Gastroesophageal sphincter (tissue), 4 donors: ENCODE results near the gene FRMPD4. TPM values are rescaled to one million over a fixed set of nuclear protein-coding genes. Genes with fewer than 3 reads are reported as not detected.

Source experiments
- ATAC-seq: fragments of 150-250 bp; one replicate; pipeline ENCODE4 v1.9.1; 2016; ENCODE audit warnings: mild to moderate bottlenecking, moderate library complexity
- H3K27ac ChIP-seq, 4 donors: fragments of 200-600 bp; sonication (generic) in 3 of 4; 1 replicate in 3 of 4; 2 replicates in 1 of 4; pipeline ENCODE4 v1.5.1; 2016 to 2019
- H3K27me3 ChIP-seq: fragments of 200-600 bp; sonication (generic); one replicate; pipeline ENCODE4 v1.5.1; 2019
- H3K36me3 ChIP-seq, 2 donors: fragments of 200-600 bp; sonication (generic); one replicate each; pipeline ENCODE4 v1.5.1; 2019; ENCODE audit warnings: control low read depth in 1 of 2
- H3K4me1 ChIP-seq, 3 donors: fragments of 200-600 bp; sonication (generic); 1 replicate in 2 of 3; 2 replicates in 1 of 3; pipeline ENCODE4 v1.5.1; 2016 to 2019; ENCODE audit warnings: control low read depth in 2 of 3
- H3K4me3 ChIP-seq, 2 donors: fragments of 200-600 bp; sonication (generic); one replicate each; pipeline ENCODE4 v1.5.1; 2019; ENCODE audit warnings: mild to moderate bottlenecking in 1 of 2, moderate library complexity in 1 of 2
- H3K9me3 ChIP-seq, 3 donors: fragments of 200-600 bp; sonication (generic); one replicate each; pipeline ENCODE4 v1.5.1; 2017 to 2019; ENCODE audit warnings: control low read depth in 2 of 3
- EP300 ChIP-seq: sonication (generic); formaldehyde crosslinking; IDR thresholded peaks from one replicate; pipeline ENCODE4 v1.6.1; 2017; ENCODE audit warnings: antibody characterized with exemption, mild to moderate bottlenecking
- POLR2A ChIP-seq, 2 donors: fragments of 450-650 bp; IDR thresholded peaks; one replicate each; pipeline ENCODE4 v1.6.1; 2017; ENCODE audit warnings: antibody characterized with exemption in 2 of 2, mild to moderate bottlenecking in 2 of 2, moderate library complexity in 1 of 2
- POLR2AphosphoS5 ChIP-seq: sonication (generic); formaldehyde crosslinking; IDR thresholded peaks from one replicate; pipeline ENCODE4 v1.6.1; 2017; ENCODE audit warnings: antibody characterized with exemption
- WGBS, 2 donors: methylation state at CpG; one replicate each; pipeline ENCODE4 v1.1.5; 2018; ENCODE audit warnings: low coverage in 1 of 2; 5-methylcytosine and 5-hydroxymethylcytosine counted together
- total RNA-seq, 4 donors: library from RNA; depleted of rRNA; stranded (reverse); fragments of >200 nt; gene quantifications; one replicate each; pipeline ENCODE4 v1.1.0, GENCODE V29; 2016
- TF ChIP-seq, protein P1 (sequence below), 4 experiments: fragments of 200-600 bp in 2 of 4; fragments of 450-650 bp in 2 of 4; sonication (generic) in 1 of 4; IDR thresholded peaks; one replicate each; pipeline ENCODE4 v1.5.1; 2017 to 2019; ENCODE audit warnings: antibody characterized with exemption in 4 of 4, mild to moderate bottlenecking in 2 of 4, moderate library complexity in 2 of 4

Gene FRMPD4
- total RNA-seq, 4 donors from 2014 or later: 0.31 to 2.1 (median 1.3) TPM; not detected in 1

DNA sequence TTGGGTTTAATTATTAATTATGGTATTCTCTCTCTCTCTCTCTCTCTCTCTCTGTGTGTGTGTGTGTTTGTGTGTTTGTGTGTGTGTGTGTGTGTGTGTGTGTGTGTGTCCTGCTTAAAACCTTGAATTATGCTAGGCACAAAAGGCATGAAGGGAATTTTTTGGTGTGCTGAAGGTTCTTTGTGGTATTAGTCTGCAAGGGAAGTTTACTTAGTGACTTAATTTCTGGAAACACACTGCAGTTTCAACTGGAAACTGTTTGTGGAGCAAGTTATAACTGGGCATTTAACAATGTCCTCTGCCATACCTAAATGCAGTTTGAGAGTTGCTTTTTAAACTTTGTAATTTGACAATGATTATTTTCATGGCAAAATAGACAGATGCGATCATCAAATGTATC is 111.7 kb downstream of the FRMPD4 start:
- H3K9me3 ChIP-seq: no peaks in the 10 kb centered on the region
- ATAC-seq: no peak
- H3K4me1 ChIP-seq: no peaks in the 10 kb centered on the region
- H3K4me3 ChIP-seq: no peak overlapping the region
- H3K27me3 ChIP-seq: no peaks in the 10 kb centered on the region
- no peaks in the 10 kb centered on the region for H3K36me3 ChIP-seq
- no peak overlapping the region for H3K27ac ChIP-seq
- 100% methylated on average over 1 of the region's 1 CpG; no CpG with 5 or more reads in 1 of the 2 donors for WGBS, 2 donors
- TF ChIP-seq POLR2A (IDR thresholded peaks at IDR 0.05): no peak

DNA sequence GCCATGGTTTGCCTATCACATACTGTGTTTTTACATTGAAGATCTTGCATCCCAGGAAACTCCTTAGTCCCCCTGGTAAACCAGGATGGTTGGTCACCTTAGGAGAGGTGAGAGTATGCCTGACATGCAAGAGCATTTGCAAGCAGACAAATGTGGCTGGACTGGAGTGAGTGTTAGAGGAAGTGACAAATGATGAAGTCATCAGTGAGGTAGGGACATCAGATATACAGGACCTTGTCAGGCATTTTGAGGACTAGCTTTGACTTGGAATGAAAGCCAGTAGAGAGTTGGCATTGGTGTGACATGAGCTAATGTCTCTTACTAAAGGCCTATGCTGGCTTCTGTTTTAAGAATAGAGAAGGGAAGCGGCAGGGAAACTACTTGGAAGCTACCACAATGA is 124.9 kb downstream of the FRMPD4 start:
- no peak for TF ChIP-seq POLR2A (IDR thresholded peaks at IDR 0.05)
- no peak for TF ChIP-seq EP300
- Histone ChIP-seq H3K36me3 (no peaks in the 10 kb centered on the region), H3K9me3 (no peaks in the 10 kb centered on the region), H3K4me1 (no peaks in the 10 kb centered on the region), H3K27me3 (no peaks in the 10 kb centered on the region), H3K27ac (no peak overlapping the region), H3K4me3 (no peak overlapping the region)
- WGBS, 2 donors: 67% methylated on average over 1 of the region's 1 CpG; no CpG with 5 or more reads in 1 of the 2 donors
- no peak for ATAC-seq

DNA sequence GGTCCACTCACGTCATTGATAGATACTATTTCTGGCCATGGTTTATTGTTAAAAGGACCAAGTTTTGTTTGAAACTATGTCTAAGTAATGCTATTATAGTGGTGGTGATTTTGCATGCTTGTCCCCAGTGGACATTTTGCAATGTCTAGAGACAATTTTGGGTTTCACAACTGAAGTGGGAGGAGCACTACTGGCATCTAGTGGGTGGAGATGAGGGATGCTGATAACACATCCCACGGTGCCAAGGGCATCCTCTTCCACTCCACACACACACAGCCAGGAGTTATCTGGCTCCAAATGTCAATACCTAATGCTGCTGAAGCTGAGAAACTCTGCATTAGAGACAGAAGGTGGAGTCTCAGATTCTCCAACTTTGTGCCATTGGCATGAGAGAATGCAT is 131.2 kb downstream of the FRMPD4 start:
- H3K4me3 ChIP-seq: no peak overlapping the region
- ATAC-seq: no peak
- TF ChIP-seq EP300 (no peak), POLR2AphosphoS5 (no peak), POLR2A (IDR thresholded peaks at IDR 0.05) (no peak)
- TF ChIP-seq, protein P1, sequence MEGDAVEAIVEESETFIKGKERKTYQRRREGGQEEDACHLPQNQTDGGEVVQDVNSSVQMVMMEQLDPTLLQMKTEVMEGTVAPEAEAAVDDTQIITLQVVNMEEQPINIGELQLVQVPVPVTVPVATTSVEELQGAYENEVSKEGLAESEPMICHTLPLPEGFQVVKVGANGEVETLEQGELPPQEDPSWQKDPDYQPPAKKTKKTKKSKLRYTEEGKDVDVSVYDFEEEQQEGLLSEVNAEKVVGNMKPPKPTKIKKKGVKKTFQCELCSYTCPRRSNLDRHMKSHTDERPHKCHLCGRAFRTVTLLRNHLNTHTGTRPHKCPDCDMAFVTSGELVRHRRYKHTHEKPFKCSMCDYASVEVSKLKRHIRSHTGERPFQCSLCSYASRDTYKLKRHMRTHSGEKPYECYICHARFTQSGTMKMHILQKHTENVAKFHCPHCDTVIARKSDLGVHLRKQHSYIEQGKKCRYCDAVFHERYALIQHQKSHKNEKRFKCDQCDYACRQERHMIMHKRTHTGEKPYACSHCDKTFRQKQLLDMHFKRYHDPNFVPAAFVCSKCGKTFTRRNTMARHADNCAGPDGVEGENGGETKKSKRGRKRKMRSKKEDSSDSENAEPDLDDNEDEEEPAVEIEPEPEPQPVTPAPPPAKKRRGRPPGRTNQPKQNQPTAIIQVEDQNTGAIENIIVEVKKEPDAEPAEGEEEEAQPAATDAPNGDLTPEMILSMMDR (IDR thresholded peaks at IDR 0.05): no peak
- no peak overlapping the region for H3K27ac ChIP-seq
- no peaks in the 10 kb centered on the region for H3K27me3 ChIP-seq
- 60 to 78% methylated on average over 1 of the region's 2 CpGs for WGBS, 2 donors
- H3K9me3 ChIP-seq: no peaks in the 10 kb centered on the region
- no peaks in the 10 kb centered on the region for H3K4me1 ChIP-seq
- H3K36me3 ChIP-seq: no peaks in the 10 kb centered on the region

DNA sequence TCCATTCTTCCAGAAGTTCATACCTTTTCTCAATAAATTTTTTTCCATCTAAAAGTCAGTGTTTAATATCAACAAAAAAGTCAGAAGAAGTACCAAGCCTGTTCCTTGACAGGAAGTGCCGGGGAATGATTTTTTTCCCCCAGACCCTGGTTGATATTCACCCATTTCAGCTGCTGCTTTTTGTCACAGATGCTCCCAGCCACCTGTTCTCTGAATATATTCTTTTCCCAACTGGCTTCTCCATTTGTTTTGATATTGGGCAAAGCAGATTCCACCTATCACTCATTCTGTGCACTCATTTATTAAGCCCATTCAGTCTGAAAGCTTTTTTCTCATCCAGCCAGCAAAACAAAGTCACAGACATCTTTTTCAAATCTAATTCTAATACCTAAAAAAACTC is 139.9 kb downstream of the FRMPD4 start:
- Histone ChIP-seq H3K27me3 (no peaks in the 10 kb centered on the region), H3K4me1 (no peaks in the 10 kb centered on the region), H3K36me3 (no peaks in the 10 kb centered on the region), H3K4me3 (no peak overlapping the region), H3K27ac (no peak overlapping the region), H3K9me3 (no peaks in the 10 kb centered on the region)
- TF ChIP-seq POLR2A (IDR thresholded peaks at IDR 0.05) (no peak), EP300 (no peak), POLR2AphosphoS5 (no peak)
- TF ChIP-seq, protein P1 (IDR thresholded peaks at IDR 0.05): no peak
- no peak for ATAC-seq
- 75 to 83% methylated on average over 1 of the region's 1 CpG for WGBS, 2 donors

DNA sequence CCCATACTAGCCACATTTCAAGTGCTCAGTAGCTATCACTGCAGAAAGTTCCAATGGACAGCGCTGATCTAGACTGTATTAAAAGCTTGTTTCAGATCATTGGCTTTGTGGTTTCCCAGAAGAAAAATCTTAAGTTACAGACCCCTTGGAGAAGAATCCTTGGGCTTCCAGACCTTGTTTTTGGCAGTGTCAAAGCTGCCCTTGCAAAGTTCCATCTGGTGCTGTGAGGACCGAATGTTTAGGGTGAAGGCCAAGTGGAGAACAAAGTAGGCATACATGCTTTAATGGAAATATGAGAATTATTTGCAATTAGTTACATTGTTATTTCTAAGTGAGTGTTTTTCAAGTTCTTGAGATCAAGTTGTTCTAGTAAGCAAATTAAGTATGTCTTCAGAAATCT is 144.7 kb downstream of the FRMPD4 start:
- no peaks in the 10 kb centered on the region for H3K36me3 ChIP-seq
- 39 to 72% methylated on average over 2 of the region's 2 CpGs for WGBS, 2 donors
- no peak for ATAC-seq
- no peak for TF ChIP-seq POLR2A (IDR thresholded peaks at IDR 0.05)
- no peak for TF ChIP-seq EP300
- TF ChIP-seq POLR2AphosphoS5: no peak
- TF ChIP-seq, protein P1 (IDR thresholded peaks at IDR 0.05): no peak
- no peaks in the 10 kb centered on the region for H3K4me1 ChIP-seq
- no peak overlapping the region for H3K4me3 ChIP-seq
- H3K9me3 ChIP-seq: no peaks in the 10 kb centered on the region
- no peaks in the 10 kb centered on the region for H3K27me3 ChIP-seq
- H3K27ac ChIP-seq: no peak overlapping the region

DNA sequence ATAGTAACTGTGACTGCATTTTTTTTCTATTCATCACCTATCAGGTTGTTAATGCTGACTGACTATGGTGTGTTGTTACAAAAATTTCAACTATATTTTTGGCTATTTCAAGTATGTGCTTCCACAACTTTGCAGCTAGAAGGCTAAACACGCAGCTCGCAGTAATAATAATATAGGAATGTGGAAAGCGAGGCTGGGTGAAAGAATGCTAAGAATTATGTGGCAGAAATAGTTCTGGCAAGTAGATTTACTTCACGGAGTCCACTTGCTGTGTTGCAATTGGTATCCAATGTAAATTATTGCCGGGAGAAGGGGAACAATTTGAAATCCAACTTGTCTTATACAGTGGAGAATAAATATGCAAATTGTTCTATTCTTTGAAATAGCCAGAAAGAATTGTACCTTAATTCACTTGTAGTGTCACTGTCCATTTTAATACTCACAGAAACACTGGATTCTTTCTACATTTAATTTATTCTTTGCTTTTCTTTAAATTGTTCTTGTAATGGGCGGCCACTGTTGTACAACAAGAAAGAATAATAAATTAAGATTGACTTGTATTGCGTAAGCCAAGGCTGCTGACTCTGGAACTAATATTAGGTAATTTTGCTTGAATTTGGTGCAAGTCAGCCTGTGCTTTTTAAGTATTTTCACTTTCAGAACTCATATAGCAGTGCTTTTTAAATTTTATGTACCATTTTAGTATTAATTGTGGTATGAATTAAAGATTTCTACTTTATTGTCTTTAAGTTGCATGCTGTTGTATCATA is 154.9 kb downstream of the FRMPD4 start:
- H3K27ac ChIP-seq: no peak overlapping the region
- H3K4me3 ChIP-seq: no peak overlapping the region
- no peaks in the 10 kb centered on the region for H3K36me3 ChIP-seq
- ATAC-seq: no peak
- WGBS, 2 donors: 62 to 83% methylated on average over 2 to 7 of the region's 7 CpGs
- no peak for TF ChIP-seq POLR2AphosphoS5
- TF ChIP-seq EP300: no peak
- TF ChIP-seq POLR2A (IDR thresholded peaks at IDR 0.05): no peak
- TF ChIP-seq, protein P1 (IDR thresholded peaks at IDR 0.05): no peak
- no peaks in the 10 kb centered on the region for H3K9me3 ChIP-seq
- H3K27me3 ChIP-seq: no peaks in the 10 kb centered on the region
- no peaks in the 10 kb centered on the region for H3K4me1 ChIP-seq
